Hematopoietic multipotent progenitor cell treated with erythropoietin and hydrocortisone succinate and interleukin-3 and kit ligand, for 6 days (in vitro differentiated cells): ENCODE results near the gene NOX5.
A peak's percentile ranks its signal among the peaks of the same experiment; 100 is the strongest.
"Not testable (repeated sequence)": the region's sequence is repeated elsewhere in the genome, so short reads cannot be mapped to it uniquely, and the experiment has no call there.

Experiments used
- DNase-seq: peaks from one replicate; pipeline ENCODE4 v3.0.0-alpha.2; 2015

The NOX5 gene

GRCh38 chr15:69014454-69014853 lies at the start of gene NOX5:
NOX5 (plus strand) TSS chr15:69014695; CDS start chr15:69014736, 41 bp downstream.
- no peak for DNase-seq

DNA sequence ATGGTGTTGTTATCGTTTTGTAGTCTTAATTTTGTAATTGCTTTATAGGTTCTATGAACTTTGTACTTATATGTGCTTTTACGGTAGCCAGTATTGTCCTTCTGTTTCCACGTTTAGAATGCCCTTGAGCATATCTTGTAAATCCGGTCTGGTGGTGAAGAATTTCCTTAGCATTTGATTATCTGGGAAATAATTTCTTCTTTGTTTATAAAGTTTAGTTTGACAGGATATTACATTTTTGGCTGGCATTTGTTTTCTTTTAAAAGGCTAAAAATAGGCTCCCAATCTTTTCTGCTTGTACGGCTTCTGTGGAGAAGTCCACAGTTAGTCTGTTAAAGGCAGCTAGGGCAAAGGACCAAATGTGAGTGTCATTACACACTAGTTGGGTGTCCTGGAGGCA lies 47.5 kb upstream of the NOX5 start:
- no peak for DNase-seq

- no peak for DNase-seq
Measured at GRCh38 chr15:68967948-68968347, 46.5 kb upstream of the NOX5 start.

GRCh38 chr15:68969298-68969697 lies 45.2 kb upstream of the NOX5 start:
- DNase-seq = no peak

- DNase-seq = peak; percentile 75
Measured at GRCh38 chr15:68972201-68973065, 42.1 kb upstream of the NOX5 start.

DNA sequence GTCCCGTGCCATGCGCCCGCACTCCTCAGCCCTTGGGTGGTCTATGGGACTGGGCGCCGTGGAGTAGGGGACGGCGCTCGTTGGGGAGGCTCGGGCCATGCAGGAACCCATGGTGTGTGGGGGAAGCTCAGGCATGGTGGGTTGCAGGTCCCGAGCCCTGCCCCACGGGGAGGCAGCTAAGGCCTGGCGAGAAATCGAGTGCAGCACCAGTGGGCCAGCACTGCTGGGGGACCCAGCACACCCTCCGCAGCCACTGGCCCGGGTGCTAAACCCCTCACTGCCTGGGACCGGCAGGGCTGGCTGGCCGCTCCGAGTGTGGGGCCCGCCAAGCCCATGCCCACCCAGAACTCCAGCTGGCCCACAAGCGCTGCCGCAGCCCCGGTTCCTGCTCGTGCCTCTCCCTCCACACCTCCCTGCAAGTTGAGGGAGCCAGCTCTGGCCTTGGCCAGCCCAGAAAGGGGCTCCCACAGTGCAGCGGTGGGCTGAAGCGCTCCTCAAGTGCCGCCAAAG lies 38.8 kb upstream of the NOX5 start:
- DNase-seq = not testable (repeated sequence)

DNA sequence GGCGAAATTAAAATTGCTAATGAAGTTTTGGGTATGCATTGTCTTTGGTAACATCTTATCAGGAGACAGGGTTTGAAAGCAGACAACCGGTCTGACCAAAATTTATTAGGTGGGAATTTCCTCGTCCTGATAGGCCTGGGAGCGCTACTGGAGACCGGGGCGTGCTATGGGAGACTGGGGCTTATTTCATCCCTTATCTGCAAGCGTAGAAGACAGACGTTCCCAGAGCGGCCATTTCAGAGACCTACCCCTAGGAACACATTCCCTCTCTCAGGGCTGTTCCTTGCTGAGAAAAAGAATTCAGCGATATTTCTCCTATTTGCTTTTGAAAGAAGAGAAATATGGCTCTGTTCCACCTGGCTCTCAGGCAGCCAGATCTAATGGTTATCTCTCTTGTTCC lies 37.1 kb upstream of the NOX5 start:
- not testable (repeated sequence) for DNase-seq

DNA sequence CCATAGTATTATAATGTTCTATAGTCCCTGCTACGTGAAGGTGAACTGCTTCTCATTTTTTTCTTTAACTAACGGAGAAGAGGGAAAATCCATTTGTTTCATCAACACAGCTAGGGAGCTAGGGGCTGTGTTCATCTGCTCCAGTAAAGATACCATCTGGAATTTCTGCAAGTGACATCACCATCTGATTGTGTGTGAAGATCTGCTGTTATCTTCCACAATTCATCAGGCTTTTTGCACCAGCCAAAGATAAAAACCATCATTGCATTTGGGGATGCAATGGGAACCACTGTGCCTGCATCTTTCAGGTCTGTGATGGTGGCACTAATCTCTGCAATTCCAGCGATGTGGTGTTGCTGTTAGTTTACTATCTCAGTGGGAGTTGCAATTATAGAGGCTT lies 35.5 kb upstream of the NOX5 start:
- DNase-seq = no peak

DNA sequence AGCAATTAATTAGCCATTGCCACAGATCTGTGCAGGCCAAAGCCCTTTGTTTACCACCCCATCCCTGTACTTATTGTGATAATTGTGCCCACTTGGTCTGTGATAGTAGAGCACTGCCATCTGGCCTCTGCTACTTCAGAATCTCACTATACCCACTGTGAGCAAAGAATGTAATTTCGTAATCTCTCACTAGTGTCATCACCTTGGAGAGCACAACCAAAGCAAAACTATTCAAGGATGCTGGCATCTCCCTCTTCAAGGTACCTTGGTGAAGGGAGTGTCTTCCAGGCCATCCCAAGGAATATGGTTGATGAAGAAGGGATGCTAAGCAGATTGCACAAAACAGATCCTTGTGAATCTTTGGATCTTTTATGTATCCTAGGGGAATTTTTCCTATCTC lies 34.7 kb upstream of the NOX5 start:
- DNase-seq = no peak

DNA sequence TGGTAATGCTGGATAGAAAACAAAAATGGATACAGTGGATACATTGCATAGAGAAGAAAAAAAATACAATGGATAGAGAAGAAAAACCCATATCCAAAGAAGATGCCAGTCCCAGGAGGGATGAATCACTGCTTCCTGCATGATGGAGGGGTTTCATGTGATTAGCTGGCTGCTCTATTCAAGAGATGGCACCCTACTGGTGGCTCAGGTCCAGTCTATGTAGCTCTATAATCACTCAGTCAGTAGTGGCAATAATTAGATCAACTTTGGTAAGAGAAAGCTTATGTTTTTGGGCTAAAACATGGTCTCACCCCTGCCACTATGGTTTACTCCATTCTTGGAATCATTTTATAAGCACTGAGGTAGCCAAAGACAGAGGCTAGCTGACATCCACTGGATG lies 33.7 kb upstream of the NOX5 start:
- no peak for DNase-seq

DNA sequence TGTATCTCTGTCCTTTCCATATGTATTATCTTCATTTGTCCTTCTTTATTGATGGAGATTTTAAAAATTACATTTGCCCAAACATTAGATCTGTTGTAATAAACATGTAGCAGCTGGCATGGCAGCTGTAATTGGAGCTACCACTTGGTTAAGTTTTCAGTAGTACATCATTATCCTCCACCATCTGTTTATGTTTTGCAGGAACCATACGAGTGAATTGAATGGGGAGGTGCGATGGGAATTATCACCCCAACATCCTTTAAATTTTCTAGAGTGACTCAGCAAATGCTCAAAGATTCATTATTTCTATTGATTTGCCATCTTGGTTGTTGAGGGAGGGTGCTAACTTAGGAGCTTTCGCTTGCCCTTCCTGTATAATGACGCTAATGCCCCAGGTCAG lies 32.6 kb upstream of the NOX5 start:
- DNase-seq = no peak

DNA sequence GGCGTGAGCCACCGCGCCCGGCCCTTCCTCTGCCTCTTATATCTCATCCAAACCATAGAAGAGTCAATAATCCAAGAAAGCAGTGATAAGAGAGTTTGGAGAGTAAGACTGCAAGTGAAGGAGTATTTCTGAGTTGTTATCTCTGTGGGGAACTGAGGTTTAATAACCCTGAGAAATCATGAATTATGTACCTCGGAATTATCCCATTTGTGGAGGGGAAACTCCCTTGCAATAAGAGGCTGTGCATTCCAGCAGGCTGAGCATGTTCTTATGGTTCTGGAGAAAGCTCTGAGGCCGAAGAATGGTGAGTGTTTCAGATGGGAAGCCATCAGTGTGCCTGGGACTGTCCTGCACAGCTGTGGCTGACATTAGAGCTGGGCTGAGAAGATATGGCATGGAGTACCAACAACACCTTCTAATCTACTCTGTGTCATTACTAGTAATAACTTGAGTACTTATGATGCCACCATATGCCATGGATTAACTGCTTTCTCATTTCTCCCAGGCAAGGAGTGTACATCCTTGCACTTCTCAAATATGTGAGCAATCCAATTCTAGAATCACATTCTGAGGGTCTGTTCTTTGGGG lies 31.4 kb upstream of the NOX5 start:
- peak; percentile 62 for DNase-seq

- peak; percentile 90 for DNase-seq
Measured at GRCh38 chr15:68983961-68984481, 30.5 kb upstream of the NOX5 start.

- peak; percentile 26 for DNase-seq
Measured at GRCh38 chr15:68984586-68984985, 29.9 kb upstream of the NOX5 start.

DNA sequence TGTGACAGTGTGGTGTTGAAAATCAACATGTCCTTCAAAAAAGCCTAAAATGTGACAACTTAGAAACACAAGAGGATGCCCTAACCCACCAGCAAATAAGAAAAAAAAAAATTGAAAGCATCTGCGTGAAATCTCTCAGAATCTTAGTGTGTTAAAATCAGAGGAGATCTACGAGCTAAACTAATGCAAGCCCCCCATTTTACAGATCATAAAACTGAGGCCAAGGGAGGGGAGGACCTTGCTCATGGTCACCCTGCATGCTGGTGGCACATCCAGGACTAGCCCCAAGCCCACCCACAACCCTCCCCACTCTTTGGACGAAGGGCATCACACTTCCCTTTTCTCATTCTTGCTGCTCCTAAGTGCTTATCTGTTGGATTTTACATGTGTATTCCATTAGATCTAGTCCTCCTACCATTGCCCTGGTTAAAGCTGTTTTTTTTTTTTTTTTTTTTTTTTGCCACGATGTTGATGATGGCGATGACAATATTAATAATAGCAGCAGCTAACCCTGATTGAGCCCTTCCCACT lies 29.1 kb upstream of the NOX5 start:
- no peak for DNase-seq

- DNase-seq = no peak
Measured at GRCh38 chr15:68986322-68986721, 28.2 kb upstream of the NOX5 start.

DNA sequence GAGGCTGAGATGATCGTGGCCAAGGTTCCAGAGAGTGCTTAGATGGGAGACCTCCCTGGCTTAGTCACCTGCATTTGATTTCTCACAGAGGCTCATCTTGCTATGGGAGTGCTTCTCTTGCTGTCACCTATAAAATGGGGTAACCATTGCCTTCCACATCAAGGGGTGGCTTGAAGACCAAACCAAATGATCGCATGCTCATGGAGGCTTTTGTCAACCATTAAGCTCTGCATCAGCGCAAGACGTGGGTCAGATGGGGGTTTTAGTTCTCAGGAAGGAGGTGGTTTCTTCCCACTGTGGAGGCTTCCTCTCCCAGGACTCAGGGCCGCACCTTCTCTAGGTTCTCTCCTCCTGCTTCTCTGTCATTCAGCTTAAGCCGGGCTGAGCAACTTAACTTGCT lies 27.4 kb upstream of the NOX5 start:
- no peak for DNase-seq

DNA sequence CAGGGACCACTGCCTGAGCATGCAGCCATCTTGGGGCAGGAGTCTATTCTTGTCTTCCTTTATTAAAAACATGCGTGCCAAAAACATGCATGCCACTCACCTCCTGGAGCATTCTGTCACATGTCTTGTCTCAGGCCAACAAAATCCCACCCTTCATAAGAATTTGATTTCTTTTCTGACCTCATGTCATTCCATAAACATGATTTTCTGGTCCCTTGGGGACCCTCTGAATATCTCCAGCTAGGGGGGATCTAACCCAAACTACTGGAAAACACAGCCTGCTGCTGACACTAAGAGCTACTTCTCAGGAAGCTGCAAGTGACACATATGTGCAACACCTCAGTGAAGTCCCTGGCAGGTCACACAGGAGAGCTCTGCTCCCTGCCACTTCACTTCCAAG lies 26.8 kb upstream of the NOX5 start:
- DNase-seq = no peak

DNA sequence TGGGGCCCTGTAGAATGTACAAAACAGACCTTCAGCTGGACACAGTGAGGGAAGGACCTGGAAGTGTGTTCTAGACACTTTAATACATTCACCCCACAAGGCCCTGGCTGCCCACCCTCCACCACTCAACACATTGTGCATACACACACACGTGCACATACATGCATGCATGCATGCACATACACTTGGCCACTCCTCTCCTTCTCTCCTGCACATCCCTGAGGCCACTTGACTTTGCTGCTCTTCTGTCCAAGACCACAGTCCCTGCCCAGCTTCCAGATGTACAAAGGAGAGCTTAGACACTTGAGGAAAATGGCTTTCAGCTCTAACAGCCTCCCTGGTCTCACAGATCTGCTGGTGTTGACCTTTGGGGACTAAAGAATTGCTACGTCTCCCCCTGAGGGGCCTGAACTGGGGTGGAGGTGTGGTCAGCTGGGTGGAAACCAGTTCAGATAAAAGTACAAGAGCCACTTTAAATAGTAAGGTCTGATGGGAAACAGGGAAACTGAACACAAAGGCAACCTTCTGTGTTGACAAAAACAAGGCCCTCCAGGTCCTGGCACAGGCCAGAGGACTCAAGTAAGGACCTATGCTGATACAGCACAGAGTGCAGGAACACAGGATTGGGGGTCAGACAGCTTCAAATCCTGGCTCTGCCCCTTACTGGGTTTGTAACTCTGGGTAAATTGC lies 24.8 kb upstream of the NOX5 start:
- no peak for DNase-seq

DNA sequence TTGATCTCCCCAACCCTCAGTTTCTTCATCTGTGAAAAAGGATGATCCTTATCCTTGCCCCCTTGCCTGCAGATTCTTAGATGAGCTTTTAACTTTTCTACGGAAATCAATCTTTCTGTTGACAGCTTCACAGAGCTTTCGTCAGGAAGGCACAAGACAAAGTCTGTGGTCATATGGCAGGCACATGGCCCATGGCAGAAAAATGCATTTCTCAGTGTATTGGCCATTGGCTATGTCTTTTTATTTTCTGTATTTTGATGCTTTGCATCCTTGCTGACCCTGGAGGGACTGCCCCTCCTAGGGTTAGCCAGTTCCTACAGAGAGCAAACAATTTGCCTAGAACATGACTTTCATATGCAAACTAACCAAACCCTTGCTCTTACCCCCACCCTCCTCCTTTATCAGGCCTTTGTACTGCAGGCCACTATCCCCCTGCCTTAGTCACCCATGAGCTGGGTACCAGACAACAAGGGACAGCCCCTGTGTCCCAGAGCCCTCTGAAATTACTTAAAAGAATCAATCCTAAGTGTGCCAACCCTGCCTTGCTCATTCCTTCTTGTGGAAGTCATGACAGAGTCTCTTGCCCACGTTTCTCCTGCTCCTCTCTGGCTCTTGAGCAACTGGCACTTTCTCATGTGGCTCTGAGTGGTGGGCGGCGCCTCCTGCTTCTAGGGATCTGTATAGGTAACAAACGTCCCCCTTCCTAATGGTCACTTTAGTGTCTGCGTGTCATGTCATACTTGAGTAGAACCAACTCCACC lies 24.1 kb upstream of the NOX5 start:
- peak; percentile 49 for DNase-seq

- DNase-seq = no peak
Measured at GRCh38 chr15:68990992-68991500, 23.4 kb upstream of the NOX5 start.

GRCh38 chr15:68991723-68992122 lies 22.8 kb upstream of the NOX5 start:
- peak; percentile 98 for DNase-seq
